PFSK-1 (cell line): ENCODE data around the gene TMEM225B.

ENCODE experiments used
- FOXP2 ChIP-seq: optimal IDR thresholded peaks from 2 replicates; pipeline ENCODE3; 2011; ENCODE audit warnings: borderline replicate concordance, control low read depth, inconsistent platforms; ENCODE audit not compliant: insufficient read depth; ENCODE audit errors: extremely low read length, extremely low read depth
- POLR2AphosphoS5 ChIP-seq: IDR thresholded peaks from 2 replicates; pipeline ENCODE4 v1.6.1; 2012; ENCODE audit warnings: low read depth, mild to moderate bottlenecking, control low read depth, low read length, moderate library complexity
- SIN3A ChIP-seq: IDR thresholded peaks from 2 replicates; pipeline ENCODE4 v1.6.1; 2012; ENCODE audit warnings: mild to moderate bottlenecking, low read length, moderate library complexity, borderline replicate concordance; ENCODE audit not compliant: insufficient read depth
- TAF1 ChIP-seq: IDR thresholded peaks from 2 replicates; pipeline ENCODE4 v1.6.1; 2012; ENCODE audit warnings: low read length, control low read depth, borderline replicate concordance; ENCODE audit not compliant: insufficient read depth
- TF ChIP-seq, protein P1 (sequence below), 2 experiments: IDR thresholded peaks; 2 replicates each; pipeline versions ENCODE4 v1.6.1 to v1.8.0; 2011 to 2012; ENCODE audit warnings: low read depth in 2 of 2, low read length in 2 of 2, control low read depth in 1 of 2, inconsistent platforms in 1 of 2, mild to moderate bottlenecking in 1 of 2, moderate library complexity in 1 of 2; ENCODE audit not compliant: insufficient read depth in 1 of 2

DNA sequence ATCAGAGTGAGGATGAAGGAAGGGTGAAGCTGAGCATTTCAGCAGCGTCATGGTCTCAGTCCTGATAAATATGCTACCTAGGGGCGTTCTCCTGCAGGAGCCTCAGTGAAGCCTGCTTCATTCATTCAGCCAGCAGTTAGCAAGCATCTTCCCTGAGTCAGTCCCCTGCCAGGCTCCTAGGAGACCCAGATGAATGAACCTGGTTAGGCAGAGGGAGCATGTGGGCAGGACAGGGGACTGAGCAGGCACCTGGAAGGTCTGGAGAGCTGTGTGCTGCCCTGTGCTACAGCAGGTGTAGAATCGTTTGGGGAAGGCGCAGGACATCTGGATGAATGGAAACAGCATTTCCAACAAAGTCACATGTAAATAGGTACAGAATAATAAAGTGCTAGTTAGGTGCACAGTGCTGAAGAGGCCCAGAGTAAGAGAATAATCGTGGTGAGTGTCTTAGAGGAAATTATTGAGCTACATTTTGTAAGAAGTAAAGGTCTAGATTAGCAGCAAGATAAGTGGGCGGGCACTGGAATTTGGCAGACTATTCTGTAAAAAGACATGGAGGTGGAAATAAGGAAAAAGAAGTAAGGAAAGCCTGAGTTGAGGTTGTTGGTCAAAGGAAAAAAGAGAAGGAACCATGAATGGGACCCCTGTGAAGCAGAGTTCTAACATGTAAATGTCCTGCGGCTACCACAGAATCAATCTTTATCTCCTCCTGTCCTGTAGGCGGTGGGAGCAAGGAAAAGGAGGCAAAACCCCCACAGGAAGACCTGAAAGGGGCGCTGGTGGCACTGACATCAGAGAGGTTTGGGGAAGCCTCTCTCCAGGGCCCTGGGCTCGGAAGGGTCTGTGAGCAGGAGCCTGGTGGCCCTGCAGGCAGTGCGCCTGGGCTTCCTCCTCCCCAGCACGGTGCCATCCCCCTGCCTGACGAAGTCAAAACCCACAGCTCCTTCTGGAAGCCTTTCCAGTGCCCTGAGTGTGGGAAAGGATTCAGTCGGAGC, 30.7 kb downstream of the TMEM225B start:
- TF ChIP-seq FOXP2 (no peak), TAF1 (no peak), POLR2AphosphoS5 (no peak), SIN3A (no peak)
- TF ChIP-seq, protein P1, sequence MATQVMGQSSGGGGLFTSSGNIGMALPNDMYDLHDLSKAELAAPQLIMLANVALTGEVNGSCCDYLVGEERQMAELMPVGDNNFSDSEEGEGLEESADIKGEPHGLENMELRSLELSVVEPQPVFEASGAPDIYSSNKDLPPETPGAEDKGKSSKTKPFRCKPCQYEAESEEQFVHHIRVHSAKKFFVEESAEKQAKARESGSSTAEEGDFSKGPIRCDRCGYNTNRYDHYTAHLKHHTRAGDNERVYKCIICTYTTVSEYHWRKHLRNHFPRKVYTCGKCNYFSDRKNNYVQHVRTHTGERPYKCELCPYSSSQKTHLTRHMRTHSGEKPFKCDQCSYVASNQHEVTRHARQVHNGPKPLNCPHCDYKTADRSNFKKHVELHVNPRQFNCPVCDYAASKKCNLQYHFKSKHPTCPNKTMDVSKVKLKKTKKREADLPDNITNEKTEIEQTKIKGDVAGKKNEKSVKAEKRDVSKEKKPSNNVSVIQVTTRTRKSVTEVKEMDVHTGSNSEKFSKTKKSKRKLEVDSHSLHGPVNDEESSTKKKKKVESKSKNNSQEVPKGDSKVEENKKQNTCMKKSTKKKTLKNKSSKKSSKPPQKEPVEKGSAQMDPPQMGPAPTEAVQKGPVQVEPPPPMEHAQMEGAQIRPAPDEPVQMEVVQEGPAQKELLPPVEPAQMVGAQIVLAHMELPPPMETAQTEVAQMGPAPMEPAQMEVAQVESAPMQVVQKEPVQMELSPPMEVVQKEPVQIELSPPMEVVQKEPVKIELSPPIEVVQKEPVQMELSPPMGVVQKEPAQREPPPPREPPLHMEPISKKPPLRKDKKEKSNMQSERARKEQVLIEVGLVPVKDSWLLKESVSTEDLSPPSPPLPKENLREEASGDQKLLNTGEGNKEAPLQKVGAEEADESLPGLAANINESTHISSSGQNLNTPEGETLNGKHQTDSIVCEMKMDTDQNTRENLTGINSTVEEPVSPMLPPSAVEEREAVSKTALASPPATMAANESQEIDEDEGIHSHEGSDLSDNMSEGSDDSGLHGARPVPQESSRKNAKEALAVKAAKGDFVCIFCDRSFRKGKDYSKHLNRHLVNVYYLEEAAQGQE (IDR thresholded peaks at IDR 0.05; ENCODE audit: insufficient read depth in 1 of 2, low read depth in 2 of 2, low read length in 2 of 2), result no peak
